HG03575 (cell line): ENCODE data around the gene DUS2.
"Not testable (repeated sequence)": the region's sequence is repeated elsewhere in the genome, so short reads cannot be mapped to it uniquely, and the experiment has no call there.

ENCODE experiments used
- ATAC-seq: cut with Tn5 transposase; IDR thresholded peaks from one replicate; pipeline ENCODE4 v1.9.1; 2021; ENCODE audit not compliant: unreplicated experiment, insufficient number of reproducible peaks, low FRiP score; ENCODE audit errors: extremely low read depth

DUS2 gene

GRCh38 chr16:67996666-67997065 is 26.4 kb upstream of the DUS2 start:
- ATAC-seq: no peak

DNA sequence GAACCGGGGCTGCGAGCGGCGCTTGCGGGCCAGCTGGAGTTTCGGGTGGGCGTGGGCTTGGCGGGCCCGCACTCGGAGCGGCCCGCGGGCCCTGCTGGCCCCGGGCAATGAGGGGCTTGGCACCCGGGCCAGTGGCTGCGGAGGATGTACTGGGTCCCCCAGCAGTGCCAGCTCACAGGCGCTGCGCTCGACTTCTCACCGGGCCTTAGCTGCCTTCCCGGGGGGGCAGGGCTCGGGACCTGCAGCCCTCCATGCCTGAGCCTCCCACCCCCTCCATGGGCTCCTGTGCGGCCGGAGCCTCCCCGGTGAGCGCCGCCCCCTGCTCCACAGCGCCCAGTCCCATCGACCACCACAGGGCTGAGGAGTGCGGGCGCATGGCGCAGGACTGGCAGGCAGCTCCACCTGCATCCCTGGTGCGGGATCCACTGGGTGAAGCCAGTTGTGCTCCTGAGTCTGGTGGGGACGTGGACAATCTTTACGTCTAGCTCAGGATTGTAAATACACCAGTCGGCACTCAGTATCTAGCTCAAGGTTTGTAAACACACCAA is 24.8 kb upstream of the DUS2 start:
- ATAC-seq: not testable (repeated sequence)

DNA sequence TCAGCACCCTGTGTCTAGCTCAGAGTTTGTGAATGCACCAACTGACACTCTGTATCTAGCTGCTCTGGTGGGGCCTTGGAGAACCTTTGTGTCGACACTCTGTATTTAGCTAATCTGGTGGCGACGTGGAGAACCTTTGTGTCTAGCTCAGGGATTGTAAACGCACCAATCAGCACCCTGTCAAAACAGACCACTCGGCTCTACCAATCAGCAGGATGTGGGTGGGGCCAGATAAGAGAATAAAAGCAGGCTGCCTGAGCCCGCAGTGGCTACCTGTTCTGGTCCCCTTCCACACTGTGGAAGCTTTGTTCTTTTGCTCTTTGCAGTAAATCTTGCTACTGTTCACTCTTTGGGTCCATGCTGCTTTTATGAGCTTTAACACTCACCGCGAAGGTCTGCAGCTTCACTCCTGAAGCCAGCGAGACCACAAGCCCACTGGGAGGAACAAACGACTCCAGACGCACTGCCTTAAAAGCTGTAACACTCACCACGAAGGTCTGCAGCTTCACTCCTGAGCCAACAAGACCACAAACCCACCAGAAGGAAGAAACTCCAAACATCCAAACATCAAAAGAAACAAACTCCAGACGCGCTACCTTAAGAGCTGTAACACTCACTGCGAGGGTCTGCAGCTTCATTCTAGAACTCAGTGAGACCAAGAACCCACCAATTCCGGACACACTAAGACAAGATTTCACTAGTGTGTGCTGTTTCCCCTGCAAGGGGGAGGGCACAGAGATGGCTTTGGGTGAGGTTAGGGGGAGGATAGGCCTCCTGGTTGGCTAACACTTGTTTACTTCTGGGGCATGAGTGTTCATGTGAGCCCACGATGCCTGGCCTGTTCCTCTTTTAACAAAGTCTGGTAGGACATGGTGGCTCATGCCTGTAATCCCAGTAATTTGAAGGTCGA is 24.1 kb upstream of the DUS2 start, which contains the start of gene DPEP2:
Gene DPEP2 (minus strand): TSS at position 706 of the 910 bp plus-strand sequence. CDS start 6,272 bp downstream, outside the sequence.
- not testable (repeated sequence) for ATAC-seq

DNA sequence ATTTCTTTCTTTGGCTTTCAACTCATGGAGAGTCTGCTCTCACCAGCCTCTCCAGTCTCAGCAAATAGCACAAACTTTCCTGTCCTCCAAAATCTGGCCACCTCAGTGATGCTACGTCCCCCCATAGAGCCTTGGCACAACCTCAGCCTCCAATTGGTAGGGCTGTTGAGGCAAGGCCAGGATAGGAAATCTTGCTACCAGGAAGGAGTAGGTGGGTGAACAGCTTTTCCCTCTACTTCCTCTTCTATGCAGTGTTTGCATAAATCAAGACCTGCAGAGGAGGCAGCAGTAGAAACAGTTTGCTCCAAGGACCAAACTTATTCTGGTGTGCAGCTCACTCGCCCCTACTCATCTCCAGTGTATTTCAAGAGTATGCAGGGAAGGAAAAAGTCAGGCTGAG is 23.1 kb upstream of the DUS2 start:
- no peak for ATAC-seq

- no peak for ATAC-seq
Measured at GRCh38 chr16:68000450-68000849, 22.6 kb upstream of the DUS2 start.

DNA sequence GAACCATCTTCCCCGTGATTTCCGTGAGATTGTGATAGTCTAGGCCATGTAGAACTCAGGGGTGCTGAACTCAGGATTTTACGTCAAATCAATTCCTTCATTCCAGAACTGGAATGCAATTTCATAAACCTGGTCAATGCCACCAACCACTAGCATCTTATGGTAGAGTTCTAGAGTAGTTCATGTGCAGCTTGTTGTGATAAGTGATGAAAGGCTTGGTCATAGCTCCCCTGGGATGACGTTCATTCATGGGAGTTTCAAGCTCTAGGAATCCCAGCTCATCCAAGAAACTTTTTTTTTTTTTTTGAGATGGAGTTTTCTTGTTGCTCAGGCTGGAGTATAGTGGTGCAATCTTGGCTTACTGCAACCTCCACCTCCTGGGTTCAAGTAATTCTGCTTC is 20.1 kb upstream of the DUS2 start:
- no peak for ATAC-seq

GRCh38 chr16:68005211-68005610 is 17.9 kb upstream of the DUS2 start:
- no peak for ATAC-seq

DNA sequence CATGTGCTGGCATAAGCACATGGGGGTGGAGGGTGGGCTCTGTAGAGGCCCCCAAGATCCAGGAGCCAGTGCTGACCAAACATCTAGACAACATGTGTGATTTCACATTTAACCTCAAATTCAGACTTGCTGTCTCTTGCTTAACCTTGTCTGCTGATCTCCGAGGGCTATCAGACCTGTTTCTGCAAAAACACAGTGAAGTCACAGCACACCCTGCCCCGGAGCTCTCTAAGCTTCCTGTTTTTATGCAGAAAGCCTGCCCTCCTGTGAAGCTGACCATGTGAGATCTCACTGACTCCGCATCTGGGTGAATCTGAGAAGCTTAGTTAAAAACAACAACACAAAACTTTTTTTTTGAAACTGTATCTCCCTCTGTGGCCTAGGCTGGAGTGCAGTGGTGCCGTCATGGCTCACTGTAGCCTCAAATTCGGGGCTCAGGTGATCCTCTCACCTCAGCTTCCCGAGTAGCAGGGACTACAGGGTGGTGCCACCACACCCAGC is 17.2 kb upstream of the DUS2 start:
- ATAC-seq: no peak

- ATAC-seq: no peak
Measured at GRCh38 chr16:68009157-68009735, 13.8 kb upstream of the DUS2 start.

DNA sequence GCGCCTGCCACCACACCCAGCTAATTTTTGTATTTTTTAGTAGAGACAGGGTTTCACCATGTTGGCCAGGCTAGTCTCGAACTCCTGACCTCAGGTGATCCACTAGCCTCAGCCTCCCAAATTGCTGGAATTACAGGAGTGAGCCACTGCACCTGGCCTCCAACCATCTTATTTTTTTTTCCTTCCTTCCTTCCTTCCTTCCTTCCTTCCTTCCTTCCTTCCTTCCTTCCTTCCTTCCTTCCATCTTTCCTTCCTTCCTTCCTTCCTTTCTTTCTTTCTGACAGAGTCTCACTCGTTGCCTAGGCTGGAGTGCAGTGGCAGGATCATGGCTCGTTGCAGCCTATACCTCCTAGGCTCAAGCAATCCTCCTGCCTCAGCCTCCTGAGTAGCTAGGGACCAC is 13.2 kb upstream of the DUS2 start:
- not testable (repeated sequence) for ATAC-seq

- ATAC-seq: no peak
Measured at GRCh38 chr16:68013440-68013839, 9.6 kb upstream of the DUS2 start.

- ATAC-seq: no peak
Measured at GRCh38 chr16:68015681-68016080, 7.4 kb upstream of the DUS2 start, which contains the start of gene DPEP2NB. Gene DPEP2NB (minus strand): TSS chr16:68015911. CDS start chr16:68015770, 141 bp downstream.

DNA sequence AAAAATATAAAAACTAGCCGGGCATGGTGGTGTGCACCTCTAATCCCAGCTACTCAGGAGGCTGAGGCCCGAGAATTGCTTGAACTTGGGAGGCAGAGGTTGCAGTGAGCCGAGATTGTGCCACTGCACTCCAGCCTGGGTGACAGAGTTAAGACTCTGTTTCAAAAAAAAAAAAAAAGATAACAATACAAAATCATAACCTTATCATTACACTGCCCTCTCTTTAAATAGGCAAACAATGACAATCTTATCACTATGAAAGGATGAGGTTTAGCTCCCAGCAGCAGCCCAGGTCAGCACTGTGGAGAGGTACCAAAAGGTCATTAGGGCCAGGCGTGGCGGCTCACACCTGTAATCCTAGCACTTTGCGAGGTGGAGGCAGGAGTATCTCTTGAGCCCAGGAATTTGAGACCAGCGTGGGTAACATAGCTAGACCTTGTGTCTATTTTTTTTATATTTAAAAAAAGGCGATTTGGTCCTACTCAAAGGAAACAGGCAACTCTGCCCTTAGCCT is 3.9 kb upstream of the DUS2 start:
- no peak for ATAC-seq

DNA sequence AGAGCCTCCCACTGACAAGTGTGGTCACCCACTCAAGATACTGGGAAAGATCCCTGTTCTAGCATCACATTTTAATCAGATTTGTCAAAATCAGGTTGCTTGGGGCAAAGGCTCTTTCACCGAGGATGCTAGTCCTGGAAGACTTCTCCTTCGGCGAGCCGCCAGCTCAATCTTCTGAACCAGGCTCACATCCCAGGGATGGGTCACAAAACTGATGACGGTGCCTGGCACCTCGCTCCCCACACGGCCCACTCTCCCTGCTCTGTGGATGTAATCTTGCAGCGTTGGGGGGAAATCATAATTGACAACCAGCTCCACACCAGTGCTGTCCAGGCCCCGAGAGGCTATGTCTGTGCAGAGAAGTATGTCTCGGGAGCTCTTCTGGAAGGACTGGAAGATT is 1.6 kb upstream of the DUS2 start:
- ATAC-seq: no peak

DNA sequence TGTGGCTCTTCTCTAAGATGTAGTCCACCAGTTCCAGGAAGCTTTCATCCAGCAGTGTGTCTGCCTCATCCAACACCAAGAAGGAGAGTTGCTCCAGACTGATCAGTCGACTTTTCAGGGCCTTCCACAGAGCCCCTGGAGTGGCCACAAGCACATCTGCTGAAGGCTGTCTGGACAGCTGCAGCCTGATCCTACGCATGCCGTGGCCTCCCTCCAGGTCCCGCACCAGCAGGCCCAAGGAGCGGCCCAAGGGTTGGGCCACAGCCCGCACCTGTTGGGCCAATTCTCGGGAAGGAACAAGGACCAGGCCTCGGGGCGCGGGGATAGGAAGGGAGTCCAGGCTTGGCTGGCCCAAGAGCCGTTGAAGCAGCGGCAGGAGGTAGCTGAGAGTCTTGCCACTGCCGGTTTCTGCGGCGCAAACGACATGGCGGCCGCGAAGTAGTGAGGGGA is 781 bp upstream of the DUS2 start:
- no peak for ATAC-seq

DNA sequence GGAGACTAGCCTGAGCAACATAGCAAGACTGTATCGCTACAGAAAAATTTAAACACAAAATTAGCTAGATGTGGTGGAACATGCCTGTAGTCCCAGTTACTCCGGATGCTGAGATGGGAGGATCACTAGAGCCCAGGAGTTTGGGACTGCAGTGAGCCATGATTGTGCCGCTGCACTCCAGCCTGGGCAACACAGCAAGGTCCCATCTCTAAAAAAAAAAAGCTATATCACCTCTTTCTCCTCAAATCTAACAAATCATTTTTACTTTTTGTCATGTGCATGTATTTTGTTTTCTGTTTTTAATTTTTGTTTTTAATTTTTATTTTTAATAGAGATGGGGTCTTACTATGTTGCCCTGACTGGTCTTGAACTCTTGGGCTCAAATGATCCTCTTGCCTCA is 5.9 kb downstream of the DUS2 start:
- no peak for ATAC-seq

- not testable (repeated sequence) for ATAC-seq
Measured at GRCh38 chr16:68030108-68030507, 7.0 kb downstream of the DUS2 start.

DNA sequence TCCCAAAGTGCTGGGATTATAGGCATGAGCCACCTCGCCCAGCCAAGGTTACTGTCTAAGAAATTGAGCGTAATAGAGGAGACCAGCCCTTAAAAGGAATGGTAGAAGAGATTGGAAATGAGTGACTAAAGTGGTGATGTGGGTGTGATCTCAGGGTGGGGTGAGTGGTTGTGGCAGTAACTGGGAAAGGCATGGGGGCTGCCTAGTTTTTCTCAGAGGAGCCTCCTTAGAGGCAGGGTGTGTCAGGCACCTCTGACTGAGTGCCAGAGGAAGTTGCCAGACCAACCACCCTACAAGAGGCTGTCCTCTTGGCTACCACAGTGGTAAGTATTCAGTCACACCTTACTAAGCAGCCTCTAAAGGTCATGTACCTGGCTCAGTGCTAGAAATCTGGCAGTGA is 8.9 kb downstream of the DUS2 start:
- no peak for ATAC-seq

DNA sequence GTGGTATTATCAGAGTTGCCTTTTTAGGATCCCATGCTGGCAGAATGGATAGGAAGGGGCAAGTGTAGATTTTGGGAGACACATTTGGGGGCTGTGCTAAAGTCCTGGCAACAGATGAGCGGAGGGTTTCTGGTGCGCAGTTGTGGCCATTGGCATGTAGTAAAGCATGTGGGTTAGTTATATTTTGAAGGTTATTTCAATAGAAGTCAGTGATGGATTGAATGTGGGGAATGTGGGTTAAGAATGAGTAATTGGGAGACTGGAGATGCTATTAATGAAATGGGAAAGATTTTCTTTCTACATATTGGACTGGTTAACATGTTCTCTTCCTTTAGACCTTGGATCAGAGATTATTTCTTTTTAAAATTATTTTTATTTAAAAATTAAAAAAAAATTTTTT is 10.0 kb downstream of the DUS2 start:
- no peak for ATAC-seq

DNA sequence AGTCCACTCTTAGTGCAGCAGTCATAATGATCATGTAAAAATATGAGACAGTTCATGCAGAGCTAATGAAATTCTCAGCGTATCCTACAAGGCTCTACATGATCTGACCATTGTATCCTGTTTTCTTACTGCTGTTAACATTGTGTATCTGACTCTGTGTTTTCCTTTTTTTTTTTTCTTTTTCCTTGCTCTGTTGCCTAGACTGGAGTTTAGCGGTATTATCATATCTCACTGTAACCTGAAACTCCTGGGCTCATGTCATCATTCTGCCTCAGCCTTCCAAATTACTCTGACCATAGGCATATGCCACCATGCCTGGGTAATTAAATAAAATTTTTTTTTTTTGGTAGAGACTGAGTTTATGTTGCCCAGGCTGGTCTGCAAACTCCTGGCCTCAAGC is 12.1 kb downstream of the DUS2 start:
- ATAC-seq: no peak
